Activated T-cell treated with anti-CD3 and anti-CD28 coated beads, Interleukin-2, amount 50 U/mL, for 1 hour (primary cell): ENCODE results near the gene KCNK4.
"Not testable (repeated sequence)": the region's sequence is repeated elsewhere in the genome, so short reads cannot be mapped to it uniquely, and the experiment has no call there.

Experiments
- DNase-seq: peaks from one replicate; pipeline ENCODE4 v3.0.0-alpha.2; 2020

The KCNK4 gene

DNA sequence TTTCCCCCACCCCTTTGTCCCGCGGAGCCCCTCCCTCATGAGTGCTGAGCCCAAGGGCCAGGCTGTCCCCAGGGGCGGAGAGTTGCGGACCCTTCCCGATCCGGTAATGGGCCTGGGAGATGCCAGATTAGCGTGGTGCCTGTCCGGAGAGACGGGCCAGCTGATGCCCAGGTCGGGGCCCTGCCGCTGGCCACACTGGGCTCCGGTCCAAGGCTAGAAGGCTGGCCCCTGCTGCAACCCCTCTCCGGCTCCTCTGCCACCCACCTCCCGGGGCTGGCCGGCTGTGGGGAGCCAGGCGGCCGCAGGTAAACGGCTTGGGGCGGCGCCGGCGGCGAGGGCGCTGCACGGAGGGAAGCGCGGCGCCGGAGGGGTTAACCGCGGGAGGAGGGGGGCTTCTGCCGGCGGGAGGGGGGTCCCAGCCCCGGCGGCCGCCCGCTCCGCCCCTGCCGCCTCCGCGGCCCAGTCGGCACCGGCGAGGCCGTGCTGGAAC lies at the start of gene KCNK4:
TSS of gene KCNK4 (plus strand) at position 41 of the 490 bp plus-strand sequence. CDS start 1,717 bp downstream, outside the sequence.
- no peak for DNase-seq

- peak; percentile 100 for DNase-seq
Measured at GRCh38 chr11:64241491-64242374, 49.4 kb upstream of the KCNK4 start.

DNA sequence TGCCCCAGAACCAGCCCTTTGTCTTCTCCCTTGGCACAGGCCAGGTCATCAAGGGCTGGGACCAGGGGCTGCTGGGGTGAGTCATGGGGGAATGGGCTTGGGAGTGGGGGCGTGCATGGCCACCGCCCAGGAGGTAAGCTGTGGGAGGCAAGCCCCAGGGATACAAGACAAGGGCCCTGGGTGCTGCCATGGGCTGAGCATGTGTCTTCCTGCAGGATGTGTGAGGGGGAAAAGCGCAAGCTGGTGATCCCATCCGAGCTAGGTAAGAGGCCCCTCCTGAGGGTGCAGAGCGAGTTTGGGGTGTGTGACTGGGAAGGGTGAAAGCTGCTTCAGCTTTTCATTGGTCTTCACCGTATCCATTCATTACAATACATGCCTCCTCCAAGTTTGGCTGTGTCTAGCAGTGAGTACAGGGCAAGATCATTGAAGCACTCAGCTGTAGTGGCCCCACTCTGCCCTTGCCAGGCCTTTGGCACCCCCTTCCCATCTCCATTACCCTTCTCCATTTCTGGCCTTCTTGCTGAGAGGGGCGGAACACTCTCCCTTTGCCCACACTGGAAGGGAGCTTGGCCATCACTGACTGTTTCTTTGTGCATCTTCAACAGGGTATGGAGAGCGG lies 47.8 kb upstream of the KCNK4 start:
- no peak for DNase-seq

- DNase-seq = no peak
Measured at GRCh38 chr11:64244107-64244506, 47.0 kb upstream of the KCNK4 start.

- DNase-seq = no peak
Measured at GRCh38 chr11:64244966-64245365, 46.1 kb upstream of the KCNK4 start.

DNA sequence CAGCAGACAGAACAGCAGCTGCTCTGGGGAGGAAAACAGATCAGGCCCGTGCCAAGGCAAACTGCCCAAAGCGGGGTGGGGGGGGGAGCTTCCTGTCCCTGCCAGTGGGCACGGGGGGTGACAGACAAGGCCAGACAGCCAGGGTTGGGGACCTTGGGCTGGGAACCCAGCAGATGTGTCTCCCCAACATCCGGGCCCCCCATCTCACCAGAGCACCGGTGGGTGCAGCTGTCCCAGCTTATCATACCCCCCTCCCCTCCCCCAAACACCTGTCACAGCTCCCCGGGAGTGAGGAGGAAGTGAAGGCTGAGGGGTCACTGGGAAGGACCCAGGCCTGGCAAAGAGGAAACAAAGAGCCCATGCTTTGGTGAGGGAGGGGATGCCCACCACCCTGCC lies 45.7 kb upstream of the KCNK4 start:
- DNase-seq = no peak

GRCh38 chr11:64245797-64246620 lies 45.1 kb upstream of the KCNK4 start:
- DNase-seq = peak; percentile 72

DNA sequence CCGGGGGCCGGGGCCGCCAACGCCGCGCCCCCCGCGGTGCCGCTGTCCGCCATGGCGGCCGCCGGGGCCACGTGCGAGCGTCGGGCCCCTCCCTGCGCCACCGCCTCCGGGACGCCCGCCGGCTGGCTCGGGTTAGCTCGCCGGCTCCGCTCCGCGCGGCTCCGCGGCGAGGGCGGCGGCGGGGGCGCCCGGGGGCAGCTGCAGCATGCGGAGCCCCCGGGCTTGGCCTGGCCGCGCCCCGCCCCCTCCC lies 44.6 kb upstream of the KCNK4 start:
- DNase-seq = not testable (repeated sequence)

GRCh38 chr11:64246871-64247728 lies 44.0 kb upstream of the KCNK4 start, which contains the start of gene PPP1R14B:
PPP1R14B (minus strand) TSS chr11:64246943; CDS start chr11:64246673, 270 bp downstream.
- DNase-seq = peak; percentile 77

DNA sequence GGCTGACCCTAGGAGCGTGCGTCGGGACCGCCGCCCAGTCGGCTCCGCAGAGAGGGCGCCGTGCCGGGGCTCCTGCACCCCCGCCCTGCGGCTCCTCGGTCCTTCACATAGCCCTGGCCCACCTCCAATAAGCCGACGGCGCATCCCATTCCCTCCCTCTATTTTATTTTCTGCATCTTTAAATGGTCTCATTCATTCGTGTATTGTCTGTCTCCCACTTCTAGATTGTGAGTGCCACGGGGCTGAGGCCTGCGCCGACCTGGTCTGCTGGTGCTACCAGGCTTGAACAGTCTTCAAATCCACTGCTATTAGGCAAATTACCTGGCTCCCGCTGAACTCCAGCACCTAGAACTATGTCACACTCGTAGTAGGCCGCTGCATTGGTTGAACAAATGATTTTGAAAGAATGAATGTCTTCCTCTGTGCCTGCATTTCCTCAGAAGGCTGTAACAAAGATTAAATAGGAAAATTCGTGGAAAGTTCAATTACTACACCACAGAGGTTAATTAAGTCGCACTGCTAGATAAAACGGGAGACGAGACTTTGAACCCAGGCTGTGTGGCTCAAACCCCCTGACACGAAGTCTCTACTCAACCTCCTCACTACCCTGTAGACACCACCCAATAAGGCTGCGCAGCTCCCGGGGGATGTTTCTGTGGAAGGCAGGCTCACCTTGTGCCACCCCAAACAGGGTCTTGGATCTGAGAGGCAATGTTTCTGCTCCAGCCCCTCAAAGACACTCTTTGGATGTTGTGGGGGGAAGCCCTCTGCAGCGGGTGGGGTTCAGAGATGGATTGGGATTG lies 43.2 kb upstream of the KCNK4 start:
- DNase-seq = no peak

- DNase-seq = no peak
Measured at GRCh38 chr11:64248578-64248977, 42.5 kb upstream of the KCNK4 start.

DNA sequence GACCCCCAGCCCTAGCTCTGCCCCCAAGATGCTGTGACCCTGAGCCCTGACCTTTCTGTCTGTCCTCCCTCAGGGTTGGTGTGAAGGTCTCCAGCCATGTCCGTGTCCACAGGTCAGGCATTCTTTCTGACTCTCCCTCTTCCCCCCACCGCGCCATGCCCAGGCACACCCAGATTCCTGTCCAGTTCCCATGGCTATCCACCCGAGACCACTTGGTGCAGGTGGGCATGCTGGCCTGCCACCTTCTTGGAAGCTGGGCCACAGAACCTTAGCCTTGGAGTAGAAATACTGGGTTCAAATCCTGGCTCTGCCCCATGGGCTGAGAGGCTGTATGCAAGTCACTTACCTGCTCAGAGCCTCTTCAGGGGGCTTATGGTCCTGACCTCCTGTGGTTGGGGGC lies 42.1 kb upstream of the KCNK4 start:
- no peak for DNase-seq

DNA sequence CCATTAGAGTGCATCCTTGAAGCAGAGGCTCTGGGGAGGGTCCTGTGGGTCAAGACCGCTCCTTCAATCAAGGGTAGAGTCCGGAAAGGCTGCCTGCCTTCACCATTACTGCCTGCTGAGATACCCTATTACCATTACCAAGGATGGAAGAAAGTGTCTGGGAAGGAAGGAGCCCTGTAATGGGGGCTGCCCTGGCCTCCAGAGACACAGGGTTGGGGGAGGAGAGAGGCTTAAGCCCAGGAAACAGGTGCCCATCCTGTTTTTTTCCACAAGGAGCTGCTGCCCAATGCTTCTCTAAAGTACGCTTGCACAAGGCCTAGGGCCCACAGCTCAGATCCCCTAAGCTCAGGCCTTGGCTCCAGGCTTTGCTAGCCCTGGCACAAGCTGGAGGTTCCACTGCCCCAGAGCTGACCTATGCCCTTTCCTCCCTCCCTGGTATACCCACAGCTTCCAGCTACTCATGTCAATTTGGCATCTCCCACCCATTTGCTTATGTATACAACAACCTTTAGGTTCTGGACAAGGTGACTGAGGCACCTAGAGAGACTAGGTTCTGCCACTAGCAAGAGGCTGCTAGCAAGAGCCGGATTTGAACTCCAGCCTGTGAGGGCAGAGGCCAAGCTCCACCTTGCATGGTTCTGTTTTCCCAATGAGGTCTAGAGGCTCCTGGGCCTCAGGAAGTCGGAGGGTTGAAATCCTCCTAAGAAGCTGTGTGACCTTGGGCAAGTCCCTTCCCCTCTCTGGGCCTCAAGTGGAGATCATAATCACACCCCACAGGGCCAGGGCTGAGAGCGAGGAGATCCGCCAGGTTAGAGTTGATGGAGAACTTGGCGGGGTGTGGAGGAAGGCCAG lies 41.3 kb upstream of the KCNK4 start:
- no peak for DNase-seq

- no peak for DNase-seq
Measured at GRCh38 chr11:64250415-64251015, 40.6 kb upstream of the KCNK4 start.

GRCh38 chr11:64251016-64251752 lies 39.9 kb upstream of the KCNK4 start, which contains the start of gene PLCB3:
PLCB3 (plus strand) TSS chr11:64251530; CDS start chr11:64251650, 120 bp downstream.
- peak; percentile 86 for DNase-seq

DNA sequence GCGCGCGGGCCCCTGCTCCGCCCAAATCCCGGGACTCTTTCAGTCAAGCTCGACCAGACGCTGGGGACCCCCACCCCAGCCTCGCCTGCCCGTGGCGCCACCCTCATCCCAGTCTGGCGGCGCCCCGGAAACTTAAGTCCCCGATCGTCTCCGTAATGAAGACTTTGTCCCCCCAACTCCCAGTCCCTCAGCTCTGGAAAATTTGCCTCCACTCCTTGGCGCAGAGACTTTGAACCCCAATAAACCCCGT lies 39.4 kb upstream of the KCNK4 start:
- DNase-seq = no peak

- peak; percentile 43 for DNase-seq
Measured at GRCh38 chr11:64252003-64252872, 38.9 kb upstream of the KCNK4 start.

GRCh38 chr11:64253043-64253442 lies 38.1 kb upstream of the KCNK4 start:
- DNase-seq = no peak

DNA sequence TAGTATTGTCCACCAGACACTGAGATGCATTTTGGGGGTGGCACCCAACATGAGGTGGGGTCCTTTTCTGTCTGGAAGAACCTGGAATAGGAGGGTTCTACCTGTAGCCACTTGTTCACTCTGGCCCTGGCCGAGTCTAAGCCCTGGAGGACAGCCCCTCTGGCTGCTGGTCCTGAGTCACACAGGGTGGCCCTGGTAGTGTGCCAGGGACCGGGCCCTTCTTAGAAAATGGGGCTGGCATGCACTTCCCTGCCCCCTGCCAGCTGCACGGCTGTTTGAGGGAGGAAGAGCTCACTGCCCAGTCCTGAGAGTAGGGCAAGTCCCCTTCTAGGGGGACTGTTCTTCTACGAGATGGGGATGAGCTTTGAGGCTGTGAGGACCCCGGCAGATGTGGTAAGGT lies 37.6 kb upstream of the KCNK4 start:
- DNase-seq = no peak
